Naive thymus-derived CD4-positive, alpha-beta T cell (primary cell): ENCODE data around the gene FLAD1. TPM values are rescaled to one million over a fixed set of nuclear protein-coding genes. Genes with fewer than 3 reads are reported as not detected.

Source experiments
- ATAC-seq: fragments of 150-1000 bp; cut with Tn5 transposase; 2 replicates; pipeline ENCODE4 v1.10.0; 2021; ENCODE audit warnings: mild to moderate bottlenecking, moderate library complexity
- CTCF ChIA-PET: fragments of 350-600 bp; sonication (Branson Sonifier 250); formaldehyde crosslinking; loops from one replicate; lab custom pipeline; 2021; ENCODE audit warnings: antibody characterized with exemption; lab: Charles Lee
- POLR2A ChIA-PET: fragments of 350-600 bp; sonication (Branson Sonifier 250); formaldehyde crosslinking; loops from one replicate; lab custom pipeline; 2021; ENCODE audit warnings: antibody characterized with exemption, inconsistent platforms; lab: Charles Lee
- DNase-seq, 9 donors: peaks; one replicate each; pipeline versions ENCODE4 v3.0.0 to v3.0.0-alpha.2; 2020 to 2022; ENCODE audit warnings: mixed read lengths in 1 of 9
- H3K27ac ChIP-seq: one replicate; pipeline ENCODE4 v1.7.0; 2013; ENCODE audit warnings: mild to moderate bottlenecking, low read depth, low read length, moderate library complexity
- H3K27me3 ChIP-seq, 2 donors: one replicate each; pipeline ENCODE4 v1.7.0; 2013; ENCODE audit warnings: low read length in 2 of 2, mild to moderate bottlenecking in 2 of 2, moderate library complexity in 2 of 2; ENCODE audit not compliant: control insufficient read depth in 2 of 2, insufficient read depth in 2 of 2
- H3K36me3 ChIP-seq, 3 experiments: 1 replicate in 2 of 3; 2 replicates in 1 of 3; pipeline ENCODE4 v1.7.0; 2013; ENCODE audit warnings: low read length in 3 of 3, mild to moderate bottlenecking in 3 of 3, moderate library complexity in 1 of 3; ENCODE audit not compliant: insufficient read depth in 3 of 3, control insufficient read depth in 2 of 3
- H3K4me1 ChIP-seq, 2 donors: one replicate each; pipeline ENCODE4 v1.7.0; 2013; ENCODE audit warnings: low read length in 2 of 2, mild to moderate bottlenecking in 2 of 2, moderate library complexity in 1 of 2; ENCODE audit not compliant: control insufficient read depth in 2 of 2, insufficient read depth in 2 of 2
- H3K4me3 ChIP-seq: 2 replicates; pipeline ENCODE4 v1.7.0; 2013; ENCODE audit warnings: mild to moderate bottlenecking, low read length
- H3K9me3 ChIP-seq, 3 experiments: 1 replicate in 2 of 3; 2 replicates in 1 of 3; pipeline ENCODE4 v1.7.0; 2013; ENCODE audit warnings: low read length in 3 of 3; ENCODE audit not compliant: control insufficient read depth in 2 of 3
- H3K27ac Mint-ChIP-seq, 9 donors: one replicate each; pipeline ENCODE4 v1.8.0; 2020 to 2022; ENCODE audit warnings: mixed read lengths in 9 of 9, mild to moderate bottlenecking in 8 of 9, moderate library complexity in 5 of 9, inconsistent platforms in 2 of 9
- H3K27me3 Mint-ChIP-seq, 5 donors: one replicate each; pipeline ENCODE4 v1.8.0; 2021 to 2022; ENCODE audit warnings: mixed read lengths in 5 of 5, mild to moderate bottlenecking in 1 of 5
- H3K36me3 Mint-ChIP-seq, 5 donors: one replicate each; pipeline ENCODE4 v1.8.0; 2020 to 2022; ENCODE audit warnings: mixed read lengths in 5 of 5, mild to moderate bottlenecking in 3 of 5, inconsistent platforms in 1 of 5
- H3K4me1 Mint-ChIP-seq, 7 donors: one replicate each; pipeline ENCODE4 v1.8.0; 2020 to 2022; ENCODE audit warnings: mixed read lengths in 7 of 7, mild to moderate bottlenecking in 3 of 7, inconsistent platforms in 1 of 7
- H3K4me3 Mint-ChIP-seq, 10 donors: one replicate each; pipeline ENCODE4 v1.8.0; 2020 to 2022; ENCODE audit warnings: mild to moderate bottlenecking in 10 of 10, mixed read lengths in 10 of 10, moderate library complexity in 6 of 10, inconsistent platforms in 2 of 10
- H3K9me3 Mint-ChIP-seq, 11 donors: one replicate each; pipeline ENCODE4 v1.8.0; 2020 to 2022; ENCODE audit warnings: mixed read lengths in 11 of 11, mild to moderate bottlenecking in 4 of 11, inconsistent platforms in 1 of 11, moderate library complexity in 1 of 11
- intact Hi-C, 2 donors: fragments of 100-400 bp; cut with micrococcal nuclease; formaldehyde crosslinking; loops; one replicate each; pipeline ENCODE4 v1.15.1; 2023
- polyA plus RNA-seq, 2 donors: library from polyadenylated mRNA; unstranded; fragments of 300-500 nt; fragmentation: Illumina TruSeq; gene quantifications; one replicate each; pipeline ENCODE4 v1.2.3, GENCODE V29; 2021
- total RNA-seq, 6 experiments: library from RNA in 5 of 6; stranded (reverse) in 5 of 6; gene quantifications; 1 replicate in 5 of 6; 2 replicates in 1 of 6; pipeline ENCODE4 v1.2.3 and lab custom pipeline; 2021 to 2026

Gene FLAD1
- total and polyA plus RNA-seq, 7 experiments from 2014 or later = 24.4 to 50.2 (median 45.8) TPM

DNA sequence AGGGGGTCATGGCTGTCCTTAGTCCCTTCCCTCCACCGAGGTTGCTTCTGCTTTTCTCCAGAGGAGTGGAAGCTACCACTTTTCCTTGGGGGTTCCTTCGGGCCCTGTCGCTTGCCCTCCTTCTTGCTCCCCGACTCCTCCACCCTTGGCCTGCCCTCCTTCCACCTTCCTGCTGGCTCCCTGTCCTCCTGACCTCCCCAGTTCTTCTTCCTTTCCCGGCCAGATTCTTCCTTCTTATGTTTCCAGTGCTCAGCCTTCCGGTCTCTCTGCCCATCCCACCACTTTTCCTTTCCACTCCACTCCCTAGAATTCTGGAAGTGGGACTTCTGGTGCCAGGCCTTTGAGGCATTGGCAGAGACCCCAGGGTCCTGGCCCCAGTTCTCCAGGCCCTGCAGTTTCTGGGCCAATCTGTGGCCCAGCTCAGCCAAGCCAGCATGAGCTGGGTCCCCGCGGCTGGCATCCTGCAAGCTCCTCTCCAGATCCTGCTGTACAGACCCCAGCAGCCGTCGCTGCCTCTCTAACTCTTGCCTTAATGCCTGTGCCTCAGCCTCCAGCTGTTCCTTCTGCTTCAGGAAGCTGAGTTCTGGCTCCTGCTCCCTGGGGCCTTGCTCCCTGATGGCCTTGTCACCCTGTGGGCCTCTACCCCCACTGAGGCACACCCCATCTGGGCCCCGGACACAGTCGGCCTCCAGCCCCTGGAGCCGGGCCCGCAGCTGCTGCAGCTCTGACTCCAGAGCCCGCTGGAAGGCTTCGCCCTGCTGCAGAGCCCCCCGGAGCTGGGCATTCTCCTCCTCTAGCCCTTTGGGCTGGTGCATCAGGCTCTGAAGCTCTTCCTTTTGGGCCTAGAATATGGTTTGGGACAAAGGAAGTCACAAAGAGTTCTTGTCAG, 36.9 kb upstream of the FLAD1 start:
- peak overlapping the region in 2 of 10 donors; percentile 20 to 25 for H3K4me3 Mint-ChIP-seq
- ChIA-PET POLR2A (interaction anchor here (0.5 to 2.5 kb wide), 6 partner anchors 8 to 1009 kb away, joined by 3 to 8 read pairs (median 5); partner anchors contain the start of genes PMVK and PYGO2), CTCF (interaction anchor here (0.6 to 1.0 kb wide), 2 partner anchors 279 to 384 kb away, joined by 3 read pairs; no protein-coding TSS in a partner anchor)
- H3K27me3 Mint-ChIP-seq = no peaks in the 10 kb centered on the region
- DNase-seq = no peak
- Histone ChIP-seq H3K4me1 (peaks cover 39 to 42% of the 10 kb centered on the region in 2 donors), H3K4me3 (no peak overlapping the region), H3K36me3 (peaks cover 19 to 61% (median 27%) of the 10 kb centered on the region in 3 experiments), H3K27ac (no peak overlapping the region), H3K9me3 (no peaks in the 10 kb centered on the region), H3K27me3 (no peaks in the 10 kb centered on the region)
- peaks cover 35 to 53% (median 45%) of the 10 kb centered on the region in 7 donors for H3K4me1 Mint-ChIP-seq
- H3K36me3 Mint-ChIP-seq = peaks cover 4 to 23% (median 15%) of the 10 kb centered on the region in 5 donors
- intact Hi-C loops = no loop called here
- H3K27ac Mint-ChIP-seq = peak overlapping the region in 5 of 9 donors; percentile 20 to 65 (median 41)
- peaks cover 0 to 3% (median 0%) of the 10 kb centered on the region in 11 donors for H3K9me3 Mint-ChIP-seq
- no peak for ATAC-seq

DNA sequence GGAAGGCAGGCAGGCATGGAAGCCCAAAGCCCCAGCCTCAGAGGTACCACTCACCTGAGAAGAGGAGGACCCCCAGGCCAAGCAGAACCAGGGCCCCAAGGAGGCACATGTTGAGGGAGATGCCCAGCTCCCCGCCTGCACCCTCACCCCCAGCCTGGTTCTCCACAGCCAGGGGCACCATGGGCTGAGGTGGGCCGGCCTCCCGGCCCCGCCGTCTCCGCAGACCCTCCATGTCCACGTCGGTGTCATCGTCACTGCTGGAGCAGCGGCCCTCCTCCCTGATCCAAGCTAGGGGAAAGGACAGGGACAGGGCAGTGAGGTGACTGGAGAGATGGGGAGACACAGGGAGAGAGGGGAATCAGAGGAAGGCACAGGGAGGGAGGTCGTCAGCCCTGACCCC, 35.1 kb upstream of the FLAD1 start:
- Histone ChIP-seq H3K27me3 (no peaks in the 10 kb centered on the region), H3K36me3 (peaks cover 20 to 66% (median 27%) of the 10 kb centered on the region in 3 experiments), H3K4me3 (no peak overlapping the region), H3K27ac (peak overlapping the region; percentile 46), H3K9me3 (no peaks in the 10 kb centered on the region), H3K4me1 (peaks cover 40 to 41% of the 10 kb centered on the region in 2 donors)
- ChIA-PET POLR2A (interaction anchor here (1.2 to 2.5 kb wide), 4 partner anchors 8 to 52 kb away, joined by 3 to 7 read pairs (median 3); partner anchors contain the start of genes PBXIP1 and PMVK), CTCF (interaction anchor here (0.6 to 9.3 kb wide), 3 partner anchors 12 to 94 kb away, joined by 5 to 101 read pairs (median 6); no protein-coding TSS in a partner anchor)
- no peaks in the 10 kb centered on the region for H3K27me3 Mint-ChIP-seq
- peaks cover 42 to 53% (median 48%) of the 10 kb centered on the region in 7 donors for H3K4me1 Mint-ChIP-seq
- H3K27ac Mint-ChIP-seq = peak overlapping the region in 2 of 9 donors; percentile 28 to 75
- H3K4me3 Mint-ChIP-seq = no peak overlapping the region
- H3K36me3 Mint-ChIP-seq = peaks cover 4 to 28% (median 15%) of the 10 kb centered on the region in 5 donors
- DNase-seq (no peak), ATAC-seq (no peak)
- H3K9me3 Mint-ChIP-seq = peaks cover 0 to 3% (median 0%) of the 10 kb centered on the region in 11 donors
- intact Hi-C loops = no loop called here

DNA sequence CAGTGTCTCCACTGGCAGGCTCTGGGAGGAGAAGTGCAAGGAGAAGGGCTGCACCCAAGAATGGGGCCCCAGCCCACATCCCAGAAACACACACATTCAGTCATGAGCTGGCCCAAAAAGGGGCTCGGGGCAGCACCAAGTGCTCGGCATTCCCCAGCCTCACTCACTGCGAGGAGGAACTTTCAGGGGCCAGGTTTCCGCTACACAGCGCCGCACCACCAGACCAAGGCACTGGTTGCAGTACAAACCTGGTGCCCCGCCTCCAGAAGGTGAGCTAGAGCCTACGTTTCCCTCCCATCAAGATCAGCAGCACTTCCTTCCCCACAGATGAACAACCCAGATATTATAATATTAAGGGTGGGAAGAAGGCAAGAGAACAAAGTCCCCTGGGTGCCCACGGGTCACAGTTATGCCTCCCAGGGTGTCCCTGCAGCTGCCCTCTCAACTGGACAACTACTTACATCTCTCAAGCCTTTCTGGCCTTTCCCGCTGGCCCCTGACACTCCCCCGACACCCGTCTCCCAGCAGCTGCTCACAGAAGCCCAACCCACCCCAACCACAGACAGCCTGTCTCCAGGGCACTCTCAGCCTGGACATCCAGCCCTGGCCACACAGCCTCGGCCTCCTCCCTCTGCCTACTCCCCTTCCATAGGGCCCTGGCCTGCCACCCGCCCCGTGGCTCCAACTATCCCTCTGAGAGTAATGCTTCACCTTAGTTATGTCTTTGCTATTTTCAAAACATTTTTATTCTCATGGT, 31.1 kb upstream of the FLAD1 start:
- H3K9me3 ChIP-seq = no peaks in the 10 kb centered on the region
- Mint-ChIP-seq H3K4me1 (peaks cover 60 to 76% (median 70%) of the 10 kb centered on the region in 7 donors), H3K36me3 (peaks cover 4 to 34% (median 15%) of the 10 kb centered on the region in 5 donors), H3K4me3 (peak overlapping the region; percentile 92 to 99 (median 98)), H3K9me3 (peaks cover 0 to 4% (median 0%) of the 10 kb centered on the region in 11 donors), H3K27ac (peak overlapping the region; percentile 97 to 100 (median 99)), H3K27me3 (no peaks in the 10 kb centered on the region)
- peaks cover 20 to 37% (median 24%) of the 10 kb centered on the region in 3 experiments for H3K36me3 ChIP-seq
- intact Hi-C loops = loop anchor here in 1 of 2 donors (10.0 kb wide), 2 partner anchors 547 to 987 kb away; partner anchors contain the start of genes CREB3L4, IL6R and SLC39A1
- ChIA-PET POLR2A (interaction anchor here (0.6 to 8.7 kb wide), 7 partner anchors 9 to 92 kb away, joined by 3 to 136 read pairs (median 8); partner anchors contain the start of genes CKS1B, FLAD1, PMVK and PYGO2), CTCF (interaction anchor here (0.6 to 9.3 kb wide), 7 partner anchors 10 to 282 kb away, joined by 3 to 101 read pairs (median 5); partner anchors contain the start of genes PMVK and PYGO2)
- H3K27me3 ChIP-seq = no peaks in the 10 kb centered on the region
- peak; percentile 40 for ATAC-seq
- peaks cover 55 to 60% of the 10 kb centered on the region in 2 donors for H3K4me1 ChIP-seq
- DNase-seq = peak in 7 of 9 donors; percentile 63 to 78 (median 72)
- peak overlapping the region; percentile 96 for H3K27ac ChIP-seq
- peak overlapping the region; percentile 92 for H3K4me3 ChIP-seq

DNA sequence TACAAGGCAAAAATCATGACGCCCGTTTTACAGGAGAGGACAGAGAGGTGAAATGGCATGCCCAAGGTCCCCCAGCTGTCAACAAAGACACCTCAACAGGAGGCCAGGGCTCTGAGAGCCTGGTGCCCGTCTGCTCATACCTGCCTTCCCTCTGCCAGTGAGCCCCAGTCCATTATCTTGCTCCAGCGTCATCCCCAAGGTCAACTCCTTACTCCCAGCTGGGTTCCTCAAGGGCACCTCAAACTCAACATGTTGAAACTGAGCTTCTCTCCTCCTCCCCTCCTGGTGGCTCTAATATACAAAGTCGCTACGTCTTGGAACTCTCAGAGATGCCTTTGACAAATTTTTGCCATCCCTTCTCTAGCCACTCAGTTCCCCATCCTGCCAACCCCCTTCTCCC, 30.5 kb upstream of the FLAD1 start:
- Histone ChIP-seq H3K36me3 (peaks cover 15 to 31% (median 19%) of the 10 kb centered on the region in 3 experiments), H3K4me3 (peak overlapping the region; percentile 92), H3K9me3 (no peaks in the 10 kb centered on the region), H3K4me1 (peaks cover 55 to 60% of the 10 kb centered on the region in 2 donors), H3K27ac (peak overlapping the region; percentile 96), H3K27me3 (no peaks in the 10 kb centered on the region)
- H3K9me3 Mint-ChIP-seq = peaks cover 0 to 4% (median 0%) of the 10 kb centered on the region in 11 donors
- H3K4me1 Mint-ChIP-seq = peaks cover 61 to 81% (median 74%) of the 10 kb centered on the region in 7 donors
- H3K36me3 Mint-ChIP-seq = peaks cover 4 to 33% (median 13%) of the 10 kb centered on the region in 5 donors
- CTCF ChIA-PET = interaction anchor here (0.6 to 9.3 kb wide), 6 partner anchors 9 to 283 kb away, joined by 3 to 101 read pairs (median 6); partner anchors contain the start of gene PYGO2
- no peak for ATAC-seq
- POLR2A ChIA-PET = interaction anchor here (0.6 to 8.7 kb wide), 8 partner anchors 8 to 113 kb away, joined by 3 to 136 read pairs (median 8); partner anchors contain the start of genes CKS1B, FLAD1, PMVK and PYGO2
- DNase-seq = no peak
- intact Hi-C loops = loop anchor here in 1 of 2 donors (10.0 kb wide), 2 partner anchors 548 to 988 kb away; partner anchors contain the start of genes CREB3L4, IL6R and SLC39A1
- peak overlapping the region; percentile 97 to 100 (median 99) for H3K27ac Mint-ChIP-seq
- H3K27me3 Mint-ChIP-seq = no peaks in the 10 kb centered on the region
- peak overlapping the region; percentile 92 to 99 (median 98) for H3K4me3 Mint-ChIP-seq

DNA sequence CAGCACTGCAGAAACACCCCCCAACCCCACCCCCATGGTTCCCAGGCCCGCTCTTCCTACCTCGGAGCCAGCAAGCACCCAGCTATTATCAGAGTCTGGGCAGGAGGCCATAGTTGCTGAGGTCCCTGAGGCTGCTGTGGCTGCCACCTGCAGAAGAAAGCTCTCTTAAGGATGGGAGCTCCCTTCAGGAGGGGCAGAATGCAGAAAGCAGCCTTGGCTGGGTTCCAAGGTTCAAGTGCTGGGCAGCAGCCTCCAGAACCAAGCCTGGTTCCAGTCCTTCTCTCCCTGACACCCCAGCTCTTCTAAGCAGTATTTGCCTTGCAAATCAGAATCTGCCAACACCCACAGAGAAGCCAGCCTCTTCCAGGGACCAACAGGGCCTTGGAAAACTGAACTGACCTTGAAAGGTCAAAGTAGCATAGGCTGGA, 29.5 kb upstream of the FLAD1 start:
- no peaks in the 10 kb centered on the region for H3K27me3 Mint-ChIP-seq
- H3K4me1 Mint-ChIP-seq = peaks cover 58 to 84% (median 76%) of the 10 kb centered on the region in 7 donors
- ChIA-PET POLR2A (interaction anchor here (0.7 to 13.7 kb wide), 4 partner anchors 17 to 61 kb away, joined by 3 to 160 read pairs (median 114); partner anchors contain the start of genes CKS1B, PMVK and SHC1), CTCF (interaction anchor here (1.4 to 9.3 kb wide), 2 partner anchors 23 to 63 kb away, joined by 4 to 101 read pairs; no protein-coding TSS in a partner anchor)
- Histone ChIP-seq H3K9me3 (no peaks in the 10 kb centered on the region), H3K27ac (peak overlapping the region; percentile 96), H3K4me3 (peak overlapping the region; percentile 92), H3K4me1 (peaks cover 55% of the 10 kb centered on the region in 2 donors), H3K36me3 (peaks cover 9 to 31% (median 10%) of the 10 kb centered on the region in 3 experiments), H3K27me3 (no peaks in the 10 kb centered on the region)
- H3K27ac Mint-ChIP-seq = peak overlapping the region; percentile 97 to 100 (median 99)
- H3K36me3 Mint-ChIP-seq = peaks cover 4 to 31% (median 8%) of the 10 kb centered on the region in 5 donors
- peak overlapping the region; percentile 92 to 99 (median 98) for H3K4me3 Mint-ChIP-seq
- DNase-seq (no peak), ATAC-seq (no peak)
- peaks cover 0 to 4% (median 0%) of the 10 kb centered on the region in 11 donors for H3K9me3 Mint-ChIP-seq
- intact Hi-C loops = loop anchor here in 1 of 2 donors (2.0 to 10.0 kb wide), 3 partner anchors 395 to 989 kb away; partner anchors contain the start of genes CREB3L4, IL6R, SLC39A1 and UBE2Q1
